Aorta (tissue), 5 donors: ENCODE results near the gene ADAM17. TPM values are rescaled to one million over a fixed set of nuclear protein-coding genes. Genes with fewer than 3 reads are reported as not detected.

ENCODE experiments used
- ATAC-seq: fragments of 200-7000 bp; cut with Tn5 transposase; one replicate; pipeline ENCODE4 v1.9.1; 2022; ENCODE audit warnings: moderate library complexity; ENCODE audit not compliant: low FRiP score
- DNase-seq, 2 donors: peaks; one replicate each; pipeline ENCODE4 v3.0.0-alpha.2; 2020
- H3K27ac ChIP-seq, 2 donors: one replicate each; pipeline ENCODE4 v1.5.1; 2013; ENCODE audit warnings: low read length in 2 of 2, mild to moderate bottlenecking in 2 of 2, moderate library complexity in 2 of 2, control low read depth in 1 of 2, inconsistent platforms in 1 of 2, low read depth in 1 of 2
- H3K27me3 ChIP-seq, 2 donors: one replicate each; pipeline ENCODE4 v1.6.1; 2013; ENCODE audit warnings: control low read depth in 1 of 2, low read length in 1 of 2, mild to moderate bottlenecking in 1 of 2, moderate library complexity in 1 of 2; ENCODE audit not compliant: insufficient read depth in 2 of 2, control insufficient read depth in 1 of 2
- H3K36me3 ChIP-seq, 2 donors: one replicate each; pipeline ENCODE4 v1.6.1; 2013; ENCODE audit warnings: control low read depth in 1 of 2, low read length in 1 of 2, mild to moderate bottlenecking in 1 of 2; ENCODE audit not compliant: insufficient read depth in 2 of 2, control insufficient read depth in 1 of 2
- H3K4me1 ChIP-seq, 2 donors: one replicate each; pipeline ENCODE4 v1.6.1; 2013; ENCODE audit warnings: low read length in 2 of 2, control low read depth in 1 of 2, mild to moderate bottlenecking in 1 of 2, moderate library complexity in 1 of 2; ENCODE audit not compliant: insufficient read depth in 2 of 2, control insufficient read depth in 1 of 2
- H3K4me3 ChIP-seq, 2 donors: one replicate each; pipeline ENCODE4 v1.5.1; 2013; ENCODE audit warnings: low read length in 2 of 2, control low read depth in 1 of 2, mild to moderate bottlenecking in 1 of 2
- H3K9me3 ChIP-seq: one replicate; pipeline ENCODE4 v1.6.1; 2013; ENCODE audit warnings: mild to moderate bottlenecking, low read length; ENCODE audit not compliant: control insufficient read depth
- WGBS, 2 donors: extraction: QIAGEN DNeasy Blood & Tissue Kit; methylation state at CpG; one replicate each; pipeline ENCODE4 v1.1.7; 2013; 5-methylcytosine and 5-hydroxymethylcytosine counted together
- intact Hi-C, 2 donors: fragments of 100-400 bp; cut with DNase I; formaldehyde crosslinking; loops; one replicate each; pipeline versions ENCODE4 v1.14.2 to v1.15.0; 2022
- polyA plus RNA-seq, 2 donors: library from polyadenylated mRNA; stranded (reverse); fragments of 200-250 nt; gene quantifications; one replicate each; pipeline ENCODE4 v1.2.3, GENCODE V29; 2013
- total RNA-seq, 2 donors: library from RNA; stranded (reverse); fragmentation: NEBNext Ultra II Directional; extraction: Animal tissue kit (Norgen Biotek cat#: 25700); gene quantifications; one replicate each; pipeline ENCODE4 v1.2.1, GENCODE V29; 2021
- donor health status: healthy with polysubstance abuse.
- donor health status: Bipolar disorder and iron deficiency.
- donor health status: DM: no; HTN: no; CAD: no.
- donor health status: DM: no; HTN: no; CAD: no.
- donor health status: DM: yes; HTN: yes; CAD: no.

The ADAM17 gene
- total and polyA plus RNA-seq, 4 donors, result 5.4 to 47.0 (median 26.8) TPM

GRCh38 chr2:9573840-9574239 lies 18.2 kb upstream of the ADAM17 start:
- Histone ChIP-seq H3K36me3 (no peaks in the 10 kb centered on the region), H3K9me3 (no peaks in the 10 kb centered on the region), H3K27ac (peak overlapping the region; percentile 68 to 93), H3K4me3 (peak overlapping the region in 1 of 2 donors; percentile 7), H3K4me1 (no peaks in the 10 kb centered on the region), H3K27me3 (no peaks in the 10 kb centered on the region)
- DNase-seq (no peak), ATAC-seq (no peak)
- 71 to 77% methylated on average over 4 of the region's 4 CpGs for WGBS, 2 donors
- intact Hi-C loops, result no loop called here

- intact Hi-C loops, result no loop called here
- Histone ChIP-seq H3K4me3 (no peak overlapping the region), H3K27me3 (no peaks in the 10 kb centered on the region), H3K4me1 (no peaks in the 10 kb centered on the region), H3K36me3 (no peaks in the 10 kb centered on the region), H3K9me3 (no peaks in the 10 kb centered on the region), H3K27ac (peak overlapping the region in 1 of 2 donors; percentile 85)
- WGBS, 2 donors, result 85 to 92% methylated on average over 1 of the region's 1 CpG
- DNase-seq, result no peak
- no peak for ATAC-seq
These were observed 17.5 kb upstream of the ADAM17 start for GRCh38 chr2:9573013-9573720.

GRCh38 chr2:9570182-9571060 lies 14.8 kb upstream of the ADAM17 start:
- Histone ChIP-seq H3K9me3 (no peaks in the 10 kb centered on the region), H3K27me3 (no peaks in the 10 kb centered on the region), H3K4me3 (no peak overlapping the region), H3K27ac (no peak overlapping the region), H3K4me1 (no peaks in the 10 kb centered on the region), H3K36me3 (no peaks in the 10 kb centered on the region)
- 85 to 87% methylated on average over 4 of the region's 4 CpGs for WGBS, 2 donors
- no peak for ATAC-seq
- no peak for DNase-seq
- intact Hi-C loops, result no loop called here

GRCh38 chr2:9565436-9566153 lies 10.0 kb upstream of the ADAM17 start:
- Histone ChIP-seq H3K4me1 (peaks cover 0 to 3% of the 10 kb centered on the region in 2 donors), H3K27me3 (no peaks in the 10 kb centered on the region), H3K36me3 (no peaks in the 10 kb centered on the region), H3K9me3 (no peaks in the 10 kb centered on the region), H3K27ac (peak overlapping the region; percentile 53 to 82), H3K4me3 (no peak overlapping the region)
- intact Hi-C loops, result no loop called here
- 64 to 65% methylated on average over 11 of the region's 11 CpGs for WGBS, 2 donors
- ATAC-seq, result peak; percentile 95
- peak; percentile 89 to 91 for DNase-seq

GRCh38 chr2:9560628-9561027 lies 5.0 kb upstream of the ADAM17 start:
- no peak overlapping the region for H3K4me3 ChIP-seq
- no peaks in the 10 kb centered on the region for H3K9me3 ChIP-seq
- H3K36me3 ChIP-seq, result no peaks in the 10 kb centered on the region
- peaks cover 0 to 5% of the 10 kb centered on the region in 2 donors for H3K4me1 ChIP-seq
- no peak for DNase-seq
- 88 to 89% methylated on average over 2 of the region's 2 CpGs for WGBS, 2 donors
- no peaks in the 10 kb centered on the region for H3K27me3 ChIP-seq
- H3K27ac ChIP-seq, result no peak overlapping the region
- intact Hi-C loops, result no loop called here
- no peak for ATAC-seq

- ATAC-seq, result peak; percentile 1
- intact Hi-C loops, result loop anchor here (5.0 to 10.0 kb wide), 4 partner anchors 38 to 136 kb away; partner anchors contain the start of gene YWHAQ (in 1 of the 2)
These were observed 3.3 kb upstream of the ADAM17 start for GRCh38 chr2:9558948-9559381.

GRCh38 chr2:9556121-9556743 lies 602 bp upstream of the ADAM17 start:
- no peak for DNase-seq
- no peak for ATAC-seq
- H3K9me3 ChIP-seq, result no peaks in the 10 kb centered on the region
- H3K4me1 ChIP-seq, result peaks cover 0 to 2% of the 10 kb centered on the region in 2 donors
- H3K27ac ChIP-seq, result peak overlapping the region; percentile 84 to 98
- 0% methylated on average over 28 to 32 of the region's 32 CpGs for WGBS, 2 donors
- H3K27me3 ChIP-seq, result no peaks in the 10 kb centered on the region
- peak overlapping the region; percentile 14 to 47 for H3K4me3 ChIP-seq
- no peaks in the 10 kb centered on the region for H3K36me3 ChIP-seq
- intact Hi-C loops, result loop anchor here (5.0 to 10.0 kb wide), 4 partner anchors 41 to 139 kb away; partner anchors contain the start of gene YWHAQ (in 1 of the 2)

More at GRCh38 chr2:9558948-9559381, 3.3 kb upstream of the ADAM17 start:
- H3K27me3 ChIP-seq, result no peaks in the 10 kb centered on the region
- H3K36me3 ChIP-seq, result no peaks in the 10 kb centered on the region
- no peak overlapping the region for H3K4me3 ChIP-seq
- no peaks in the 10 kb centered on the region for H3K9me3 ChIP-seq
- WGBS, 2 donors, result 21 to 24% methylated on average over 1 of the region's 1 CpG
- peaks cover 0 to 2% of the 10 kb centered on the region in 2 donors for H3K4me1 ChIP-seq
- DNase-seq, result peak in 1 of 2 donors; percentile 69
- H3K27ac ChIP-seq, result peak overlapping the region; percentile 19 to 94

- intact Hi-C loops, result loop anchor here (2.0 to 10.0 kb wide), 5 partner anchors 42 to 140 kb away; partner anchors contain the start of gene YWHAQ (in 2 of the 2)
- Histone ChIP-seq H3K27me3 (no peaks in the 10 kb centered on the region), H3K4me1 (peaks cover 0 to 2% of the 10 kb centered on the region in 2 donors), H3K36me3 (no peaks in the 10 kb centered on the region), H3K9me3 (no peaks in the 10 kb centered on the region), H3K4me3 (peak overlapping the region; percentile 61 to 71), H3K27ac (peak overlapping the region; percentile 48 to 87)
- no peak for DNase-seq
- WGBS, 2 donors, result 0% methylated on average over 9 of the region's 9 CpGs
- peak; percentile 40 for ATAC-seq
These were observed 721 bp downstream of the ADAM17 start for GRCh38 chr2:9554921-9555296.
